ENCODE data around the gene IGSF8.

The IGSF8 gene

DNA sequence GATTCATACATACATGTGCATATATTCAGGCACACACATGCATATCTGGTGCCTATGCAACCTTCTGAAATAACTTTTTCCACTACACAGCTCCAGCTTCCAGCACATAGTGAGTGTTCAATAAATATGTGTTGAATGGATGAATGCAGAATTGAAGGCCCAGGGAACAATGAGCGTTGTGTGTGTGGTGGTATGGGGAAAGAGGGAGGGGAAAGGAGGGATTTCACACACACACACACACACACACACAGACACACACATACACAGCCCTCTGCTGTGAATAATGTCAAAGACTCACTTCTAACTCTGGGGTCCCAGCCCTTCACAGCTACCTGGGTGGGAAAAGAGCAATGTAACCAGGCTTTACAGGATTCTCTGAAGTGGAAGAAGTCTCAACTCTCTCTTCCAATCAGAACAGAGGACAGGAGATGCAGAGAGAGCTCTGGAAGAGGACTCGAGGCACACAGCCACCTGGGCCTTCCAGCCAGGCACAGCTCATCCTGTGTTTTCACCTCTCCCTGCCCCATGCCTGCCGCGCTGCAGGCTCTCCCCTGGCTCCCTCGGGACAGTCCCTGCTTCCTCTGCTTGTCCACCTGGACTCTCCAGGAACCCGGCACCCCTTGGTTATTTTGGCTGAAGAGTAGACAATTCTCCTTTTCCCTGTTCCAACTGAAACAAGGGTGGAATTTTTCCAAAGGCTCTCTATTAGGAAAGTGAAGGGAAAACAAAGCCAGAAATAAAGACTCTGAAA is 5.4 kb upstream of the IGSF8 start:
- DNase-seq (ENCODE audit: low spot score): no peak

DNA sequence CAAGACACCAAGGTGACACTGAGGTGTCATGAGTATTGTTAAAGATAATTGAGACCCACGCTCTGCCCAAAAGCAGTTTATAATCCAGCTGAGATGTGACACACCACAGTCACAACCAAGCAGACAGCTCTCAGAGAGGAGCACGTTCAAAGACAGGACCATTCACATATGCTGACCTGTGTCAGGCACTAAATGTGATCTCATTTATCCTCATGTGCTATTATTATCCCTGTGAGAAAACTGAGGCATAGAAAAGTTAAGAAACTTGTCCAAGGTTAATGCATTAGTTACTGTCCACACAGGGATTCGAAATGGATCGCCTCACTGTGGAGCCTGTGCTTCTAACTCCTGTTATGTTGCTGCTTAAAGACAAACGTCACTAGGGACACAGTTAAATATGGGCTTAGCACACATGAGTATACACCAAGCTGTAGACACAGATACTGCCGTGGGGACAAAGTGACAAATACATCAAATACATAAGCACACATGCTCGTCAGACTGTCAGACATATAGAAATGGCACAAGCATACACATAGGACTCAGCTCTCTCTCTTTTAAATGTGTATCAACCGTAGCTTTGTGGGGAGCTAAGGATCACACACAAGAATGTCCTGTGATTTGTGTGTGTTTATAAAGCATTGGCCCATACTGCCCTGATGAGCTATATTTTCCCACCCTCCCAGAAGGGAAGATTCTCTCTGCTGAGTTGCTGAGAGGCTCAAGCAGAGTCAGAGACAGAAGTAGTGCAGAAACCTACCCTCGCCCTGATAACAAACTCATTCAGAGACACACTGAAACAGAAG is 3.5 kb upstream of the IGSF8 start:
- DNase-seq (ENCODE audit: low spot score): no peak

DNA sequence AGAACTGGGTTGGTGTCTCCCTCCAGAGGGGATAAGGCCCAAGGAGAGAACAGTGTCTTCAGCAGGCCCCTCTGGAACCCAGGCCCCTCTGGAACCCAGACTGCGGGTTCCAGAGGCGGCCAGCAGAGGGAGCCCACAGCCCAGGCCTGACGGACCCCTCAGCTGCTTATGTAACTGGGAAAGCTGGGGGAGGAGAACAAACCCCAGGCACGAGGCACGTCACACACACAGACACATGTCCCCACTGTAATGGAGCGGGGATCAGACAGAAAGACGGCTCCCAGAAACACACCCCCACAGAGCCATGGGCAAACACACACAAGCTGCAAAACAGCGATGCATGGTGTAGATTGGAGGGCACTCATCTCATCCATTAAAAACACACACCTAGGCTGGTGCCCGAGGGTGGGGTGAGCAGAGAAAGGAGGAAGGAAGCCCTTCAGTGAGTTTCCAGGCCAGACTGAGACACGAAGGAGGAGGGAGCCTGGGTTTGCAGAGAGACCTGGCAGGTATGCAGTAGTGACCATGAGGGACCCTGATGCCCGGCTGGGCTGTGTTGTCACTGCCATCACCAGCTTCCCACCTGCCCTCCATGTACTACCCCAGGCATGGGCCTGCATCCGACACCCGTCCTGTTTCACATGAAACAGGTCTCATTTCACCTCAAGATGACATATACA is 2.8 kb upstream of the IGSF8 start:
- DNase-seq (ENCODE audit: low spot score): peak; percentile 87

DNA sequence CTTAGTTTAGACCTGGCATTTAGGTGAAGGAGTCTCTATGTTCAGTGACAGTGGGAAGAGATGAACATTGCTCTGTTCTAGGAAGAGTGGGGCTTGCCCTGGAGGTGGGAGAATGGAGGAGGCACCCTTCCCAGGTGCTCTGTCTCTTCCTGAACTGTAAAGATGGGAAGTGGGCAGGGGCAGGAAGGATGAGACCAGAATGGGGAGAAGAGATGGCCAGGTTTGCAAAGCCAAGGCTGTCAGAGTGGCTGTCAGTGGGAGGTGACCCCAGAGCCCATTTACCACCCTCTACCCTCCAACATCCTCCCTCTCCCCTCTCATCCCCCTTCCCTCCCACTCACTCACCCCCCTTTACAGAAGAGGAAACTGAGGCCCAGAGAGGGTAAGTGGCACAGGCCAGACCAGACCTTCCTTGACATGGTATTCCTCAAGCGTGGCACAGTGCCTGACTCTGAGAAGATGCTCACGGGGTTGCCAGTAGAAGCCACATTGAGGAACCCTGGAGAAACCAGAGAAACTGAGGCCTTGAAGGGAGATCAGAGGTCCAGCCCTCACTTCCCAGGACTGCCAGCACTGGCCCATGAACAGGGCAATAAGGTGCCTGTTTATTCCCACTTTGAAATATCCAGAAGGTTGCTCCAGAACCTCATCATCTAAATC is 1.4 kb upstream of the IGSF8 start:
- DNase-seq (ENCODE audit: low spot score): no peak

DNA sequence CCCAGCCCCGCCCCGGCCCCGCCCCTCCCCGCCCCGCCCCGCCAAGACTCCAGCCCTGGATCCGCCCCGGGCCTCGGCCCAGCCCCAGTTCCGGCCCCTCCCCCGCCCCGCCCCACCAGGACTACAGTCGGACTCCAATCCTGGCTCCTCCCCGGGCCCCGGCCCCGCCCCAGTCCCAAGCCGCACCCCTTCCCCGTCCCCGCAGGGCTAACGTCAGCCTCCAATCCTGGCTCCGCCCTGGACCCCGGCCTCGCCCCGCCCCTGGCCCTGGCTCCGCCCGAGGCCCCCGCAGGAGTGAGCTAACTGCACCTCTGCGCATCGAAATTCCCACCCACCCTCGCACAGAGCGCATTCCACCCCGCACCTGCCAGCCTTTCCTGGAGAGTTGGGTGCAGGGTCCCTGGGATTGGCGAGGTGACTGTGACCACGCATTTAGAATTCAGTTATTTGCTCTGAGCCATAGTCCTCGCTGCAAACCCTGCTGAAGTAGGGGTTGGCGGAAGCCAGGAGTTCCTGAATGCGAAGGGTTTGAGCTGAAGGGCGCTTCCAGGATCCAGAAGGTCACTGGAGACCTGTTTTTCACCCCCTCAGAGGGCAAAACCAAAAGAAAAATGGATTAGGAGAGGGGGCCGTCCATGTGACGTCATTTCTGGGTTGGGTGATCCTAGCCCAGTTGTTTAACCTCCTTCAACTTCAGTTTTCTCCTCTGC is 588 bp upstream of the IGSF8 start:
- DNase-seq (ENCODE audit: low spot score): peak; percentile 99

DNA sequence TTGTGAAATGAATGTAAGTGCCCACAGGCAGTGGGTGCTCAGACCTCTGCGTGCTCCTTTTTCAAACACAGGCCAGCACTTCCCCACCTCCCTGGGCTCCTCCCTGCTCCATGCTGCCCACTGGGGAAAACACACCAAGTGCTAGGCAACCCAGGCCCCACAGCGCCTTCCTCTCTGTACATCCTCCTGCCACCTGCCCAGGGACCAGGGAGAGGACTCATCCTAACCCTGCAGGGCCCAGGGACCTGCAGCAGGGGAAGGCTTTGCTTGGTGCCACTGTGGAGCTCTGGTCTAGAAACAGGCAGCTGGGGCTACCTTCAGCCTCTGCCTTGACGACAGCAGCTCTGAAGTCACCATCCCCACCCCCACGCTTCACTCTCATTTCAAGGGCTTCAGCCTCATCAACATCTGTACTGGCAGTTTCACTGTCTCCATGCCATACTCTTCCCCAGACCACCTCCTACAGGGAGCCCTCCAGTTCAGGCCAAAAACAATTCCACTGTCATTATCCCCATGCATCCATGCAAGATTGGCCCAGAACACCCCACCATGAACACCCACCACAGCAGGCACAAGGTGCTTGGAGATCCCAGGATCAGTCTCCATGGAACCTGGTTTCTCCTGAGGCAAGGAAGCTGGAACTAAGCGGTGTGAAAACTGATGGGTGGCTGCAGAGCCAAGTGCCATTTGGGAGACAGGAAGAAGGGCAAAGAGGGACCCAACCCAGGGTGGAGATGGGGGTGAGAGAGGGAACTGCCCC is 1.1 kb downstream of the IGSF8 start:
- no peak for DNase-seq (ENCODE audit: low spot score)

DNA sequence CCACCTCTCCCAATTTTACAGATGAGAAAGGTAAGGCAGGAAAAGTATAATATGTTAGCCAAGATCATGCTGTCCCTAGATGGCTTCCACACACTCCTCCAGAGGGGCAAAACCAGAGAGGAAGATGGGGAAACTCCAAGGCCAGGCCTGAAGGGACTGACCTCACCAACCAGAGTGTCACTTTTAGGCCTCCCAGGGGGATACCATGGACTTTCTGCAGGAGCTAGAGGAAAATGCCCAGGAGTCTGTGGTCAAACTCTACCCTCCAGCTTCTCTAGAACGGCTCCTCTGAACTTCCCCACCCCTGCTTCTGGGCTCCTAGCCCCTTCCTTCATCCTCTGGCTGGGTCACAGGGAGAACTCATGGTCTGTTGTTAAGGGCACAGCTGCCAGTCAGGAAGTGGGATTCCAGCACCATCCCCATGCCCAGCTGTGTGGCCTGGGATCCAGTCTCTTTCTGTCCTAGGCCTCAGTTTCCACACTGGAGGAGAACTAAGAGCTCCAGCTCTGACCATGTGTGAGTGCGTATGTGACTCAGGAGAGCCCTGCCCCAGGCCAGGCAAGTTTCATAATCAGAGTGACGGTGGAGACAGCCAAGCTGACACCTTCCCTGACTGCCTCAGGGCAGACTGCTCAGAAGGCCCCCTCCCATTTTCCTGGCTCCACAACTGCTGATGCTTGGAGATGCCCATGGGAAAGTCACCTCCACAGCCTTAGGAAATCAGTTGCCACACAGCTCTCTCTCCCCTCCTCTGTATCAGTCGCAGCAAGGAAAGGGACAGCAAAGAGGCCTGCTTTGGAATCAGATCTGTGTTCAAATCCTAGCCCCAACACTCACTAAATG is 1.9 kb downstream of the IGSF8 start:
- DNase-seq (ENCODE audit: low spot score): no peak

DNA sequence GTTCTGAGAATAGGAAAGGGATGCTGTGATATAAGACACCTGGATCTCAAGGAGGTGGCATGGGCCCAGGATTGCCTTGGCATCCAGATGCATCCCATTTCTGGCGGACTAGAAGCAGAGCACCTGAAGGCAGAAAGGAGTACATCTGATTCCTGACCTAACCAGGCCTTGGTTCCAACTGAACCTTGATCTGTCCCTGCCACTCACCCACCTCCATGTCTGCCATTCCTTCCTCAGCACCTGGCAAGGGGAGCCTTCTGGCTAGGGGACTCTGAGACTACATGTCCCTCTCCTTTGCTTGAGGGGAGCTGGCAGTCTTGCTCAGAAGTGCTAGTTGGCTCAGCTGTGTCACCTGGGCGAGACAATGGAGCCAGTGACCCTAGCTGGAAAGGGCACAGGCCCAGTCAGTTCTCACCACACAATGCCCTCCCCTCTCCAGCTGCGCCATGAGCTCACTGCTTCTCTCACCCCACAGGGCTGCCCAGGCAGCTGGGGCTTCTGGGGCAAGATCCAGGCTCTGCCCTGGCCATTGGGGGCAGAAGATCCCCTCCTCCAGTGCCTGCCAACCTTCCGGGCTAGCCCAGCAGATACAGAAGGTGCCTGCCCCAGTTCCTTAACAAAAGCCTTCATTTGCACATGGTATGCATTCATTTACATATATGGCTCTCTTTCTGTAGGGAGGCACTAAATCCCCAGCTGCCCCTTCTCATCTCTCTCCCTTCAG is 2.9 kb downstream of the IGSF8 start:
- no peak for DNase-seq (ENCODE audit: low spot score)

DNA sequence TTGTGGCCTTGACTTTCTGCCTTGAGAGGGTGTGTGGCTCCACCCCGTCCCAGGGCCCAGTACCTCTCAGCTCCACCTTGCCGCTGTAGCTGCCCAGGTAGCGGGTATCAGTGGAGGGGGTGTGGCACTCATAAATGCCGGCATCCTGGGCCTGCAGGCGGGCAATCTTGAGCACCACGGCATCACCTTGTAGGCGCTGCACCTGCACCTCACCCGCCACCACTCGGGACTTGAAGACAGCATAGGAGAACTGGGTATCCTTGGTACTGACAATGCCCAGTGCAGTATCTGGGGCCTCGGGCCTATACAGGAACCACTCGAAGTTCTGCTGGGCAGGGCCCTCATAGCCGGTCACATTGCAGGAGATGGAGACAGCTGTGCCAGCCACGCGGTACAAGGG is 3.6 kb downstream of the IGSF8 start:
- no peak for DNase-seq (ENCODE audit: low spot score)

DNA sequence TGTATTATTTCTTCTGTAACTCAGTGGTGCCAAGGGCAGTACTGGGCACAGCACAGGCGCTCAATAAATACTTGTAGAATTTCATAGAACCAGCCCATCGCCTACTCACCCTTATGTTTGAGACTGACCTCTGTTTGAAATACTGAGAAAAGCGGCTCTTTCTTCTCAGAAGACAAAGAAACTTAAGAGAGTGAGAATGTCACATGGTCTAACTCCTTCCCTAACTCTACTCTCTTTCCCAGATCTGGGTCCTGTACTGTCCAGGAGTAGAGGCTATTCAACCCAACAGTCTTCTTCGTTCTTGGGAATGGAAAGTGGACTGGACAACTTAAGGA is 4.2 kb downstream of the IGSF8 start:
- no peak for DNase-seq (ENCODE audit: low spot score)

DNA sequence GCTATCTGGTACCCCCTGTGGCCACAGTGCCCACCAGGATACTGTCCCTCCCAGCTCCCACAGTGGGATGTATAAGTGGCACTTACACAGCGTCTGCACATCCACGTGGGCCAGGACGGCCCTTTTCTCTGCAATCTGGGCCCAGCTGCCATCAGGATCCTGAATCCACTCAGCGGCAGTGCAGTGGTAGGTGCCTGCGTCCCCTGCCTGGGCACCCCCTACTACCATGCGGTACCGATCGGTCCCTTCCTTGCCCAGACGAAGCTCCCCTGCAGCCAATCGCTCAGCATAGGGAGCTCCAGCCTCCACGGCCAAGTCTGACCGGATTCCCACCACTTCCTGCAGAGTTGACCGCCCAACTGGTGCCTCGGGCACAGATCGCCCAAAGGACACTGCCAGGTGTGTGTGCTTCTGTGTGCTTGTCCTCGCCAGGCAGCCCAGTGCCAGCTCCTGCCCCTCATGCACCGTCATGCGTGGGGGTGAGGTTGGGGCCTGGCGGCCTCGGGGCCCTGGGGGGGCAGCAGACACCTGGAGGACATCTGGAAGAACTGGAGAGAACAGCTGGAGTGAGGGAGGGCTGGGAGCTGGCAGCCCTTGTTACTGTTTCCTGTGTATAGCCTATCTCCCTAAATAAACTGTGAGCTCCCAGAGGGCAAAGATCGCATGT is 4.7 kb downstream of the IGSF8 start:
- DNase-seq (ENCODE audit: low spot score): no peak

DNA sequence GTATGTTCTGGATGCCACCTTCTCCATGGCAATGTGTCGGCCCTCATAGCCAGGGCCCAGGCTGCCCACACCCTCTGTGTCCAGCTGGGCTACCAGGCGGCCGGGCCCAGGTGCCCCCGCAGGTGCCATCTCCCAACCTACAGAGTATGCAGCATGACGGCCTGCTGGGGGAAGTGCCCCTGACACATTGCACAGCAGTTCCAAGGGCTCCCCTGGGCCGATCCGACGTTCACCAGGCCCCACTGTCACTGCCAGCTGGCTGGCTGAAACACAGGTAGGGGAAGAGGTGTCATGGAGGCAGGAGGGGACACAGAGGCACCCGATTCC is 5.4 kb downstream of the IGSF8 start:
- DNase-seq (ENCODE audit: low spot score): no peak

DNA sequence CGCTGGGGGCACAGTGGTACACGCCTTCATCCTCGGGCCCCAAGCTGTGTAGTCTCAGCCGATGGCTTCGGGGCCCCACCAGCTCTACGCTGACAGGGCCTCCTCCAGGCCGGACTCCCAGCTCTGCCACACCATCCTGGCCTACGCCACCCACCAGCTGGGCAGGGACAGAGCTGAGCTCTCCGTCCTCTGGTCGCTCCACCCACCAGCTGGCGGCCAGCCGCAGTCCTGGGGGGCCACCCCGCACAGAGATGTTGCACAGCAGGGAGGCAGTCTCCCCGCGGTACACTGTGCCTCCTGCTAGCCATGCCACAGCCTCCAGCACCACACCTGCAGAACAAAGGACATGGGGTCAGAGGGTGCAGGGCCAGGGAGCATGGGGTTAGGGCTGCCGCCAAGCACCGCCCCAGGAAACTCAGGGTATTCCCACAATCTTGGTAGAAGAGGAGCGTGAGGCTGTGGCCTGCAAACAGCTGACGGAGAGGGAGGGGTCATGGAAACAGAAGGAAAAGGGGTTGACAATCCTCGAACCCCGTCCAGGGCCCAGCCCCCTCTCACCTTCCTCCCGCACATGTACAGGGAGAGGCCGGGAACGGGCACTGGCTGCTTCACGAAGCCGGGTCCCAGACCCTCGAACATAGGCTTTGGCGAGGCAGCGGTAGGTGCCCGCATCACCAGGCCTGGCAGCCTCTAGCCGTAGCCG is 5.9 kb downstream of the IGSF8 start:
- DNase-seq (ENCODE audit: low spot score): no peak

DNA sequence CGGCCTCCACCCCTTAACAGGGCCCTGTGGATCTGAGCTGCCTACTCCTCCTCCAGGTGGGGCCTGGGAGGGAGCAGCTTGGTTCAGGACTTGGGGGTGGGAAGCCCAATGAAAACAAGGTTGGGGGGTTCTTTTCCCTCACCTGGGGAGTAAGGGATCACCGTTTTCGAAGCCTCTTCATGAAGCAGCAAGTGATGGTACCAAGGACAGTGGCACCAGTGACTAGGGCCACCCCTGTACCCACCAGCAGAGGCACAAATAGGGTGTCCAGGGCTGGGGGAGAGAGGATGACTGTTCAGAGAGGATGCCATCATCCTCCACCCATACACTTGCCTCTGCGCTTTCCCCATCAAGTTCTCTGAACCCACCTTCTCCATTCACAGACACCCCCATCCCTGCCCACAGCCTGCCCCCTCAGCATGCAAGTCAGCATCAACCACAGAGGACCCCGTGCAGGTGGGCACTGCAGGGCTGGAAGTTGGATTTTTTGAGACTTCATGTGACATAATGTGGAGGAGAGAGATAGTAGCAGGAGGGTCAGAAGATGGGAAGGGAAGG is 6.7 kb downstream of the IGSF8 start:
- DNase-seq (ENCODE audit: low spot score): no peak

DNA sequence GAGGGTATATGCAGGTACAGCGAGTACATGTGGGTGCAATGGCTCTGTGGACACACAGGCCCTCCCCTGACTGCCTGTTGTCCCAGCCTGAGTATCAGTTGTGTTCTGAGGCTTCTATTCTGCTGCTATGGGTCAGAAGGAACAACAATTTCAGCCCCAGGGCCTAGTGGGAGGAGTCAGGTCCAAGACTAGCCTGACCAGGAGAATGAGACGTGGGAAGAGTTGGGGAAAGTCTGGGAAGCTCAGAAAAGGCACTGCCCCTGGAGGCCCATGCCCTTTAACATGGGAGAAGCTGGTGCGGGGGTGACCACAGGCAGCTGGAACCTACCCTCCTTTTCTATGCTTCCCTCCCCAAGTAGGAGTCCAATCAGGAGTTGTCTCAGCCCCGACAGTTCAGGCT is 7.7 kb downstream of the IGSF8 start:
- no peak for DNase-seq (ENCODE audit: low spot score)

DNA sequence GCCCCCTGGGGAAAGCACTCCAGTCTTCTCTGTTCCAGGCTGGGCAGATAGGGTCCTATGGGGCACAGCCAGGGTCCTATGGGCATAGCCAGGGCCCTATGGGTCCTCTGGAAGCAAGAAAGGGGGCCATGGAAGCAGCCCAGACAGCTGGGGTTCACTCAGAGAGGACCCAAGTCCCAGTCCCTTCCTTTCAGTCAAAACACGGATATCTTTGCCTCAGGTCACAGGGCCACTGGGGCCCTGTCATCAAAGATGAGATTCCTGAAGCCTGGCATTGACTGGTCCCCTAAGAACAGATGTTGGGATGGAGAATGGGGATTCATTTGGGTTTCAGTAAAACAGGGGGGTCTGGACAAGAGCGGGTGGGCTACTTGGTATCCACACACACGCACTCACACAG is 8.5 kb downstream of the IGSF8 start:
- DNase-seq (ENCODE audit: low spot score): no peak

DNA sequence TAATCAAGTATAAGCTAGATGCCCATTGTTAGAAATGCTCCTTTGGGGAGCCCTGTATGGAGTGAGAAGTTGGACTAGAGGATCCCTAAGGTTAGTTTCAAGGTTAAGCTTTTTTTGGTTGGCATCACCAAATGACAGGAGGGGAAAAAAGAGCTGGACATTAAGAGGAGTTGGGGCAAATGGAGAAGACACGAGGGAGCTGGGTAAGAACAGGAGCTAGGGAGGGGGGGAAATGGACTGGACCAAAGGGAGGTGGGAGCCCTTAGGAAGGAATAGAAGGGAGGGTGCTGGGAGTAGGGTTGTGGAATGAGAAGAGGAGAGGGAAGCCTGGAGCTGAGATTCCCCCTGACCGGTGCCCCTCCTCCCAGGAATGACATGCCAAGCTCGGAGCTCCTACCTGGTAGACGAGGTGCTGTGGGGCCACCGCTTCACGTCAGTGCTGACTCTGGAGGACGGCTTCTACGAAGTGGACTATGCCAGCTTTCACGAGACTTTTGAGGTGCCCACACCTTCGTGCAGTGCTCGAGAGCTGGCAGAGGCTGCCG is 11.2 kb downstream of the IGSF8 start:
- no peak for DNase-seq (ENCODE audit: low spot score)

DNA sequence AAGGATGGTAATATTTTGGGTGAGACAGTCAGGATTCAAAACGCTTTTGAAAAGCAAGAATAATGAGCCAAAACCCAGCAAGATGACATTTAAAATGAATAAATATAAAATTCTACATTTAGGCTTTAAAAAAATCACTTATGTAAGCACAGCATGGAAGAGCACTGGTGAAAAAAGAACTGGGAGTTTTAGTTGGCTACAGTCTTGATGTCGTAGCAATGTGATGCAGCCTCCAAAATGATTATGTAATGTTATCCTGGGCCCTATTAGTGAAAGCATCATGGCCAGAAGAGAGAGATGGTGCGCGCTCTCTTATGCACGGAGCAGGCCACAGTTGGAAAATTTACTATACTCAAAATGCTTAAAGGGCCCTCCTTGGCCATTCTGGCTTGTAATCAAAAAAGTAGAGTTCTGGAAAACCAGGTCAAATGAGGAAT is 11.9 kb downstream of the IGSF8 start:
- no peak for DNase-seq (ENCODE audit: low spot score)
